SJSA1 (cell line): Measurements from ENCODE around the gene PLA2G2F. TPM values are rescaled to one million over a fixed set of nuclear protein-coding genes. Genes with fewer than 3 reads are reported as not detected.

Experiments used
- total RNA-seq: library from RNA; depleted of rRNA; stranded (reverse); fragments of >200 nt; shearing (Covaris generic); gene quantifications from 2 replicates; pipeline ENCODE4 v1.2.3, GENCODE V29; 2014; rRNA removed

PLA2G2F gene
- total RNA-seq, 1 experiment from 2014 or later, result not detected

Other genes with a start within 250 kb of the PLA2G2F start
- gene PLA2G2E, start 215.7 kb upstream of the PLA2G2F start, total RNA-seq, result not detected in 2 replicates
- gene PLA2G2A, start 159.7 kb upstream of the PLA2G2F start, total RNA-seq, result not detected in 2 replicates
- not detected in 2 replicates for gene PLA2G5, start 69.1 kb upstream of the PLA2G2F start, total RNA-seq
- not detected in 2 replicates for gene PLA2G2D, start 19.8 kb upstream of the PLA2G2F start, total RNA-seq
- not detected in 2 replicates for gene UBXN10, start 46.8 kb downstream of the PLA2G2F start, total RNA-seq
- not detected in 2 replicates for gene PLA2G2C, start 47.2 kb downstream of the PLA2G2F start, total RNA-seq
- not detected in 2 replicates for gene VWA5B1, start 151.6 kb downstream of the PLA2G2F start, total RNA-seq